Gastroesophageal sphincter (tissue), 4 donors: ENCODE data around the gene PLS1. TPM values are rescaled to one million over a fixed set of nuclear protein-coding genes. Genes with fewer than 3 reads are reported as not detected.

ENCODE experiments used
- ATAC-seq: fragments of 150-250 bp; one replicate; pipeline ENCODE4 v1.9.1; 2016; ENCODE audit warnings: mild to moderate bottlenecking, moderate library complexity
- H3K27ac ChIP-seq, 4 donors: fragments of 200-600 bp; sonication (generic) in 3 of 4; 1 replicate in 3 of 4; 2 replicates in 1 of 4; pipeline ENCODE4 v1.5.1; 2016 to 2019
- H3K27me3 ChIP-seq: fragments of 200-600 bp; sonication (generic); one replicate; pipeline ENCODE4 v1.5.1; 2019
- H3K36me3 ChIP-seq, 2 donors: fragments of 200-600 bp; sonication (generic); one replicate each; pipeline ENCODE4 v1.5.1; 2019; ENCODE audit warnings: control low read depth in 1 of 2
- H3K4me1 ChIP-seq, 3 donors: fragments of 200-600 bp; sonication (generic); 1 replicate in 2 of 3; 2 replicates in 1 of 3; pipeline ENCODE4 v1.5.1; 2016 to 2019; ENCODE audit warnings: control low read depth in 2 of 3
- H3K4me3 ChIP-seq, 2 donors: fragments of 200-600 bp; sonication (generic); one replicate each; pipeline ENCODE4 v1.5.1; 2019; ENCODE audit warnings: mild to moderate bottlenecking in 1 of 2, moderate library complexity in 1 of 2
- H3K9me3 ChIP-seq, 3 donors: fragments of 200-600 bp; sonication (generic); one replicate each; pipeline ENCODE4 v1.5.1; 2017 to 2019; ENCODE audit warnings: control low read depth in 2 of 3
- EP300 ChIP-seq: sonication (generic); formaldehyde crosslinking; IDR thresholded peaks from one replicate; pipeline ENCODE4 v1.6.1; 2017; ENCODE audit warnings: antibody characterized with exemption, mild to moderate bottlenecking
- POLR2A ChIP-seq, 2 donors: fragments of 450-650 bp; IDR thresholded peaks; one replicate each; pipeline ENCODE4 v1.6.1; 2017; ENCODE audit warnings: antibody characterized with exemption in 2 of 2, mild to moderate bottlenecking in 2 of 2, moderate library complexity in 1 of 2
- POLR2AphosphoS5 ChIP-seq: sonication (generic); formaldehyde crosslinking; IDR thresholded peaks from one replicate; pipeline ENCODE4 v1.6.1; 2017; ENCODE audit warnings: antibody characterized with exemption
- WGBS, 2 donors: methylation state at CpG; one replicate each; pipeline ENCODE4 v1.1.5; 2018; ENCODE audit warnings: low coverage in 1 of 2; 5-methylcytosine and 5-hydroxymethylcytosine counted together
- total RNA-seq, 4 donors: library from RNA; depleted of rRNA; stranded (reverse); fragments of >200 nt; gene quantifications; one replicate each; pipeline ENCODE4 v1.1.0, GENCODE V29; 2016
- TF ChIP-seq, protein P1 (sequence below), 4 experiments: fragments of 200-600 bp in 2 of 4; fragments of 450-650 bp in 2 of 4; sonication (generic) in 1 of 4; IDR thresholded peaks; one replicate each; pipeline ENCODE4 v1.5.1; 2017 to 2019; ENCODE audit warnings: antibody characterized with exemption in 4 of 4, mild to moderate bottlenecking in 2 of 4, moderate library complexity in 2 of 4

The PLS1 gene
- total RNA-seq, 4 donors from 2014 or later: 1.2 to 9.0 (median 4.3) TPM

GRCh38 chr3:142650001-142650693, 54.0 kb downstream of the PLS1 start:
- no peak overlapping the region for H3K27ac ChIP-seq
- TF ChIP-seq EP300: no peak
- no peak for TF ChIP-seq POLR2AphosphoS5
- TF ChIP-seq, protein P1, sequence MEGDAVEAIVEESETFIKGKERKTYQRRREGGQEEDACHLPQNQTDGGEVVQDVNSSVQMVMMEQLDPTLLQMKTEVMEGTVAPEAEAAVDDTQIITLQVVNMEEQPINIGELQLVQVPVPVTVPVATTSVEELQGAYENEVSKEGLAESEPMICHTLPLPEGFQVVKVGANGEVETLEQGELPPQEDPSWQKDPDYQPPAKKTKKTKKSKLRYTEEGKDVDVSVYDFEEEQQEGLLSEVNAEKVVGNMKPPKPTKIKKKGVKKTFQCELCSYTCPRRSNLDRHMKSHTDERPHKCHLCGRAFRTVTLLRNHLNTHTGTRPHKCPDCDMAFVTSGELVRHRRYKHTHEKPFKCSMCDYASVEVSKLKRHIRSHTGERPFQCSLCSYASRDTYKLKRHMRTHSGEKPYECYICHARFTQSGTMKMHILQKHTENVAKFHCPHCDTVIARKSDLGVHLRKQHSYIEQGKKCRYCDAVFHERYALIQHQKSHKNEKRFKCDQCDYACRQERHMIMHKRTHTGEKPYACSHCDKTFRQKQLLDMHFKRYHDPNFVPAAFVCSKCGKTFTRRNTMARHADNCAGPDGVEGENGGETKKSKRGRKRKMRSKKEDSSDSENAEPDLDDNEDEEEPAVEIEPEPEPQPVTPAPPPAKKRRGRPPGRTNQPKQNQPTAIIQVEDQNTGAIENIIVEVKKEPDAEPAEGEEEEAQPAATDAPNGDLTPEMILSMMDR (IDR thresholded peaks at IDR 0.05): no peak
- no peak for TF ChIP-seq POLR2A (IDR thresholded peaks at IDR 0.05)
- no peaks in the 10 kb centered on the region for H3K4me1 ChIP-seq
- H3K36me3 ChIP-seq: no peaks in the 10 kb centered on the region
- 49 to 83% methylated on average over 1 to 3 of the region's 6 CpGs for WGBS, 2 donors
- no peaks in the 10 kb centered on the region for H3K27me3 ChIP-seq
- H3K4me3 ChIP-seq: no peak overlapping the region
- no peak for ATAC-seq
- no peaks in the 10 kb centered on the region for H3K9me3 ChIP-seq

GRCh38 chr3:142651711-142652110, 55.5 kb downstream of the PLS1 start:
- H3K36me3 ChIP-seq: no peaks in the 10 kb centered on the region
- ATAC-seq: no peak
- H3K9me3 ChIP-seq: no peaks in the 10 kb centered on the region
- TF ChIP-seq, protein P1 (IDR thresholded peaks at IDR 0.05): no peak
- TF ChIP-seq POLR2A (IDR thresholded peaks at IDR 0.05) (no peak), EP300 (no peak), POLR2AphosphoS5 (no peak)
- H3K27ac ChIP-seq: no peak overlapping the region
- H3K4me1 ChIP-seq: no peaks in the 10 kb centered on the region
- H3K27me3 ChIP-seq: no peaks in the 10 kb centered on the region
- H3K4me3 ChIP-seq: no peak overlapping the region

GRCh38 chr3:142652826-142653292, 56.7 kb downstream of the PLS1 start:
- H3K9me3 ChIP-seq: no peaks in the 10 kb centered on the region
- no peaks in the 10 kb centered on the region for H3K4me1 ChIP-seq
- H3K4me3 ChIP-seq: no peak overlapping the region
- TF ChIP-seq POLR2AphosphoS5 (no peak), EP300 (no peak), POLR2A (IDR thresholded peaks at IDR 0.05) (no peak)
- TF ChIP-seq, protein P1 (IDR thresholded peaks at IDR 0.05): no peak
- 89 to 93% methylated on average over 6 to 8 of the region's 8 CpGs for WGBS, 2 donors
- H3K27ac ChIP-seq: no peak overlapping the region
- H3K27me3 ChIP-seq: no peaks in the 10 kb centered on the region
- no peaks in the 10 kb centered on the region for H3K36me3 ChIP-seq
- no peak for ATAC-seq

DNA sequence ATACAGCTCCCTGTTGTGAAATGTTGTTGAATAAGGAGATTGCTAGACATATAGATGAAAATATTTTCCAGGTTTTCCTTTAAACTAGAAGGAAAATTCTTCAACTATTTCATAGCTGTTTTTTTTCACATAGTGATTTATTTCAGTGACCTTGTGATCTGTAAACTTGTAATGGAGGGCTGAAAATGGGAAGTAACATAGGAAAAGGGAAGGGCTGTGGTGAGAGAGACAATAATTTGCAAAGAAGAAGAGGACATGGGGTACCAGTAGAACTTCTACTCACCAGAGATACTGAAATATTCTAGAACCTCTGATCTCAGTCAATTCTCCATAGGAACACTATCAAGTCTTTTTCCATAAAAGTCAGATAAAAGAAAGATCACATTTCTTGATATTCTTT, 60.4 kb downstream of the PLS1 start:
- no peaks in the 10 kb centered on the region for H3K27me3 ChIP-seq
- H3K9me3 ChIP-seq: no peaks in the 10 kb centered on the region
- H3K4me3 ChIP-seq: no peak overlapping the region
- no peaks in the 10 kb centered on the region for H3K36me3 ChIP-seq
- no peak overlapping the region for H3K27ac ChIP-seq
- H3K4me1 ChIP-seq: no peaks in the 10 kb centered on the region
- no peak for ATAC-seq
- TF ChIP-seq POLR2A (IDR thresholded peaks at IDR 0.05) (no peak), POLR2AphosphoS5 (no peak), EP300 (no peak)

- TF ChIP-seq EP300 (no peak), POLR2A (IDR thresholded peaks at IDR 0.05) (no peak), POLR2AphosphoS5 (no peak)
- TF ChIP-seq, protein P1 (IDR thresholded peaks at IDR 0.05): no peak
- Histone ChIP-seq H3K27ac (no peak overlapping the region), H3K36me3 (no peaks in the 10 kb centered on the region), H3K27me3 (no peaks in the 10 kb centered on the region), H3K4me1 (no peaks in the 10 kb centered on the region), H3K4me3 (no peak overlapping the region), H3K9me3 (no peaks in the 10 kb centered on the region)
- no peak for ATAC-seq
- WGBS, 2 donors: 74 to 91% methylated on average over 3 to 4 of the region's 4 CpGs
Observed at GRCh38 chr3:142657033-142657432, 60.8 kb downstream of the PLS1 start.
